Urinary bladder (tissue), 4 donors: Measurements from ENCODE around the gene SH2B3. TPM values are rescaled to one million over a fixed set of nuclear protein-coding genes. Genes with fewer than 3 reads are reported as not detected.
"Not testable (repeated sequence)": the region's sequence is repeated elsewhere in the genome, so short reads cannot be mapped to it uniquely, and the experiment has no call there.

Experiments
- DNase-seq: peaks from one replicate; pipeline ENCODE4 v3.0.0-alpha.2; 2015; ENCODE audit errors: extremely low spot score
- H3K27ac ChIP-seq: one replicate; pipeline ENCODE4 v1.5.1; 2013; ENCODE audit warnings: low read depth, mild to moderate bottlenecking, moderate library complexity
- H3K36me3 ChIP-seq: one replicate; pipeline ENCODE4 v1.6.1; 2013; ENCODE audit warnings: mild to moderate bottlenecking, moderate library complexity; ENCODE audit not compliant: insufficient read depth
- H3K4me1 ChIP-seq: one replicate; pipeline ENCODE4 v1.6.1; 2013; ENCODE audit warnings: mild to moderate bottlenecking, moderate library complexity; ENCODE audit not compliant: insufficient read depth
- H3K4me3 ChIP-seq: one replicate; pipeline ENCODE4 v1.5.1; 2013; ENCODE audit warnings: low read depth, low read length
- WGBS: extraction: QIAGEN DNeasy Blood & Tissue Kit; methylation state at CpG from one replicate; pipeline ENCODE4 v1.1.7; 2013; 5-methylcytosine and 5-hydroxymethylcytosine counted together
- polyA plus RNA-seq: library from polyadenylated mRNA; stranded (reverse); fragments of 200-250 nt; gene quantifications from one replicate; pipeline ENCODE4 v1.2.3, GENCODE V29; 2013
- total RNA-seq: library from RNA; depleted of rRNA; stranded (reverse); fragments of >200 nt; gene quantifications from one replicate; pipeline ENCODE4 v1.2.3, GENCODE V29; 2014
- donor health status: healthy with polysubstance abuse.
- donor health status: healthy.

The SH2B3 gene
- total and polyA plus RNA-seq, 2 donors: 12.8 to 15.3 TPM

GRCh38 chr12:111471236-111471635, 65.5 kb downstream of the SH2B3 start:
- Histone ChIP-seq H3K4me3 (no peak overlapping the region), H3K27ac (no peak overlapping the region), H3K36me3 (peaks cover 6% of the 10 kb centered on the region), H3K4me1 (no peaks in the 10 kb centered on the region)
- WGBS: 77% methylated on average over 2 of the region's 2 CpGs
- DNase-seq: no peak

DNA sequence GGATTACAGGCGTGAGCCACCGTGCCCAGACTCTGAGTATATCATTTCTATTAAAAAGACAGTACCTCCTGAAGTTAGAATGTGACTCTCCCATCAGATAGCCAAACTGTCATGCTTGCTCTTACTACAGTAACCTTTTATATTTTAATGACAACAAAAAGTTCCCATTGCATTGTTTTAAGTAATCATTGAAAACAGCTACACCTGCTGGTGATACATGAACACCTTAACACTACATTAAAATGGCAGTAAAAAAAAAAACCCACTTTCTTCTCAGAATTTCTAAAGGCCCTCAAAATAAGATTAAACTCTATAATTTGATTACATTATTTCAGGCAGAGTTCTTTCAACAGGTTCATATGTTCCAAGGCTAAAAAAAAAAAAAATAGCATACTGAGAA, 76.7 kb downstream of the SH2B3 start:
- DNase-seq: no peak
- H3K4me3 ChIP-seq: no peak overlapping the region
- H3K4me1 ChIP-seq: no peaks in the 10 kb centered on the region
- H3K27ac ChIP-seq: no peak overlapping the region
- peaks cover 13% of the 10 kb centered on the region for H3K36me3 ChIP-seq
- 91% methylated on average over 2 of the region's 2 CpGs for WGBS

GRCh38 chr12:111488271-111488670, 82.5 kb downstream of the SH2B3 start:
- Histone ChIP-seq H3K4me1 (no peaks in the 10 kb centered on the region), H3K27ac (no peak overlapping the region), H3K36me3 (peaks cover 15% of the 10 kb centered on the region), H3K4me3 (no peak overlapping the region)
- no peak for DNase-seq
- WGBS: 40% methylated on average over 4 of the region's 4 CpGs

DNA sequence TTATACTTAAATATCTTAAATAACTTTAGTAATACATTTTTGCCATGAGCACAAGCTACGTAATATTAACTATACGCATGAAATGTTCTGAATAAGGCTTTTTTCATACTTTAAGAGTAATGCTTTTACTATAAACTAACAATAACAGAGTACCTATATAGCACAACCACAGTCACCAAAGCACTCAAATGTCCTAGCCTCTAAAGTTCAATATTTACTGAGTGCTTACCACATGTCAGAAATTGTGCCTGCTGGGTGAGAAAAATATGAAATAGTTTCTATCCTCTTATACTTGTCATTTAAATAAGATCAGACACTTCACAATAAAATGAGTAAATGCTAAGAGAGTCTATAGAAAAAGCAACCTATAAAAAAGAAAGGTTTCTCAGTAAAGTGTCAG, 83.1 kb downstream of the SH2B3 start:
- Histone ChIP-seq H3K27ac (no peak overlapping the region), H3K4me3 (no peak overlapping the region), H3K4me1 (no peaks in the 10 kb centered on the region), H3K36me3 (peaks cover 10% of the 10 kb centered on the region)
- DNase-seq: no peak
- 92% methylated on average over 2 of the region's 2 CpGs for WGBS

DNA sequence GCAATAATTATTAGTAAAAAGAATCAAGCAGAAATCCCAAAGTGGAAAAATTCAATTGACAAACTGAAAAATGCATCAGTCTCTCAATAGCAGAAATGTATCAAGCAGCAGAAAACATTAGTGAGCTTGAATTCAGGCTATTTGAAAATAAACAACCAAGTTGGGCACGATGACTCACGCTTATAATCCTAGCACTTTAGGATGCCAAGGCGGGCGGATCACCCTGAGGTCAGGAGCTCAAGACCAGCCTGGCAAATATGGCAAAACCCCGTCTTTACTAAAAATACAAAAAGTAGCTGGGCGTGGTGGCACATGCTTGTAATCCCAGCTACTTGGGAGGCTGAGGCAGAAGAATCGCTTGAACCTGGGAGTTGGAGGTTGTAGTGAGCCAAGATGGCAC, 87.3 kb downstream of the SH2B3 start:
- H3K4me3 ChIP-seq, H3K27ac ChIP-seq, H3K4me1 ChIP-seq, H3K36me3 ChIP-seq, DNase-seq: not testable (repeated sequence)
- 77% methylated on average over 7 of the region's 7 CpGs for WGBS

- no peak overlapping the region for H3K4me3 ChIP-seq
- no peak overlapping the region for H3K27ac ChIP-seq
- peaks cover 9% of the 10 kb centered on the region for H3K36me3 ChIP-seq
- H3K4me1 ChIP-seq: no peaks in the 10 kb centered on the region
- WGBS: 95% methylated on average over 4 of the region's 4 CpGs
- no peak for DNase-seq
Measured at GRCh38 chr12:111494676-111495075, 89.0 kb downstream of the SH2B3 start.

Other genes starting within 250 kb of the SH2B3 start
- 2.5 TPM for gene PHETA1, start 36.8 kb upstream of the SH2B3 start, total RNA-seq
- gene PHETA1, start 36.8 kb upstream of the SH2B3 start, polyA plus RNA-seq: 9.8 TPM
- 75.9 TPM for gene ATXN2, start 193.4 kb downstream of the SH2B3 start, total RNA-seq
- 29.9 TPM for gene ATXN2, start 193.4 kb downstream of the SH2B3 start, polyA plus RNA-seq